NCI-H2107 (cell line): ENCODE data around the gene IQGAP1.
"Not testable (repeated sequence)": the region's sequence is repeated elsewhere in the genome, so short reads cannot be mapped to it uniquely, and the experiment has no call there.

Source experiments
- DNase-seq: peaks from one replicate; lab custom pipeline; 2025; lab: John Stamatoyannopoulos, UW

Gene IQGAP1

DNA sequence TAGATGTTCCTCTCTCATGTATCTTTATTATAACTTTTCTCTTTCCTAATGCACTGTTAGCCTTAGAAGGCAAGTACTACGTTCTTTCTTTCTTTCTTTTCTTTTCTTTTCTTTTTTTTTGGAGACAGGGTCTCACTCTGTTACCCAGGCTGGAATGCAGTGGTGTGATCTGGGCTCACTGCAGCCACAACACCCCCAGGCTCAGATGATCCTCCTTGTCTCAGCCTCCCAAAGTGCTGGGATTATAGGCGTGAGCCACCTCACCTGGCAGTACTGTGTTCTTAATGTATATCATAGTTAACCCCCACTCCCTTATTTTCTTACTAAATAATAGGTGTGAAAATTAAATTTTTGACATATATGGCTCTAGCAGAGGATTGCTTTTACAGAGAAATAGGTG, 23.1 kb downstream of the IQGAP1 start:
- DNase-seq: no peak

DNA sequence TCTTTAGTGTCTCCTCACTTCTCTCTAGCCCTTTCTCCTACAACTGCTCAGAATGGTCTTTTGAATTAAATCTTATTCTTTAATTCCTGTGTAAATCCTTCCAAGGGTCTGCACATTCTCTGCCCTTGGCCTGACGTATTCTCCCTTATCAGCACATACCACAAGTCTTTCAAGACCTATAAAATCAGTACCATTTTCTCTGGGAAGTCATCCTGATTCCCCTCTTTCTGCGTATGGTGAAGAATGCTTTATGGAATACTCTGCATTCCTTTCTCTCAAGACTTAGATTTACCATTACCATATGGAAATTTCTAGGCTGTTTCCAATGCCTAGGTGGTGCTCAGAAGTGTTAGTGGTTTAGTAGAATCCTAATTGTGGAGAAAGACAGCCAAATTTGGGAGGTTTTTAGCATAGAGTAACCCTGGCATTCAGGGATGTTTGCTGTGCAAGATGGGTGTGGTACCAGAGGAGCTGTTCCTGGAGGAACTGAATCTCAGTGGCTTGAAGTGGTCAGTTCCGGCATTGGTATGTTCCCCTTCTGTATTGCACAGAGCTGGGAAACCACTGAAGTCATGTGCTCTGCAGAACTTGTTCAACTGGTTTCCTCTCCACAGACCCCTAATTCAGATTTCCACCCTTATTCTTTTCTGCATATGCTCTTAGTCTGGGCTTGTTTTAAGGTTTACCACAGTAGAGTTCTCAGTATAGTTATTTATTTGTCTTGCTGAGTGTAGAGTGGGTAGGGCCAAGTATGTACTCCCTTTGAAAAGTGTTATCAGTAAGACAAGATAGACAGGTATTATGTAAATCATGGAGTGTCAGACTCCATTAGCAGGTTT, 24.5 kb downstream of the IQGAP1 start:
- DNase-seq: no peak

DNA sequence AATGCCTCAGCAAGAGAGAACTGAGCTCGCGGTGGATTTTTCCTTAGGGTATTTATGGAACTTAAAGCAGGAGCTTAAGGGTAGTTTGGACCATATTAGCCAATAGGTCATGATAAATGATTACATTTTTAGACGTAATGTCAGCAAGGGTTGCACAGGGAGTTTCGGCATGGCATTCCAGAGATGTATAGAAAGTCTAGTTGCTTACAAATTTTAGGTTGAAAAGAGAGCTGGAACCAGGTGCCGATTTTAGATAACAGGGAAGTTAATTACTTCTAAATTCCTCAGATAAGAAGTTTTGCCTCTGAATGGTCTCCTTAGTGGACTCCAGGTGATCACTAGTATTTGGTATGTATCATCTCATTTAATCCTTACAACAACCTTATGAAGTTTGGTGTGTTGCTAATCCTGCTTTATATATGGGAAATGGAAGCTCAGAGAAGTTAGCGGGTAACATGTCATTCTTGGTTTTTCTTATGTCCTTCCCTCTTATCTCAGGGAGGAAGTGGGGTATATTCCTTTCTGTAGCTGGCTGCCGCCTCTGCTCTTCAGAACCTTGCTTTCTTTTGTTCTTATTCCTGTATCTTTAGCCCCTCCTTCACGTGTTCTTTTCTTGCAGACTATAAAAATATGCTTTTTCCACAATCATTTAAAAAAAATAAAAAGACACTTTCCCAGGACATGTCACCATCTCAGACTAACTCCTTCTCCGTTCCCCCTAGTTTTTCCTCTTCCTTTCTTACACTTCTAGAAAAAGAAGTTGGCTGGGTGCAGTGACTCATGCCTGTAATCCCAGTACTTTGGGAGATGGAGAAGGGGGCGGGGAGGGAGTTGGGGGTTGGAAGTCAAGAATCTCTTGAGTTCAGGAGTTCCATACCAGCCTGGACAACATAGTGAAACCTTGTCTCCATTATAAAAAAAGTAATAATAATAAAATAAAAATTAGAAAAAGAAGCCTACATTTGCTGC, 25.7 kb downstream of the IQGAP1 start:
- DNase-seq: no peak

DNA sequence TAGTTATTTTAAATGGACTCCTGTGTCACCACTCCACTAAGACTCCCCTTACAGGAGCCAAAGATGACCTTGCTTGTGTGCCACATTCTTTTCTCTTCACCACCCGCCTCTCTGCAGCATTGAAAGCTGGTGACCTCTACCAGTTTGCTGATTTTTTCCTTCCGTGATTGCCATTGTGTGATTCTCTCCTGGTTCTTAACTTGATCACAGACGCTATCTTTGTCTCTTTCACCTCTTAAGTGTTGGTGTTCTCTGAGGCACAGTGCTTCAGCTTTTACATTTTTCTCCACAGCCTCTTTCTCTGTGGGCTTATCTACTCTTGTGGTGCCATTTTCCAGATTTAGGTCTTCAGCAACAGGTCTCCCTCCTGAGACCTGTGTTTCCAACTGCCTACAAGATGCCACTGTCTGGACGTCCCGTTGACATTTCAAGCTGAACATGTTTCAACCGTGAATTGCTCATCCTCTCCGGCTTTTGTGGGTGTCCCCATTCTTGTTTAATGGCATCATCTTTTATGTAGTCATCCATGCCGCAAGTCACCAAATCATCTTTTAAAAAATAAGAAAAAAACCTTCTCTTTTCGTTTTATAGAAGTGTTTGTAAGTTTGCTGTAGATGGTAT, 26.5 kb downstream of the IQGAP1 start:
- no peak for DNase-seq

DNA sequence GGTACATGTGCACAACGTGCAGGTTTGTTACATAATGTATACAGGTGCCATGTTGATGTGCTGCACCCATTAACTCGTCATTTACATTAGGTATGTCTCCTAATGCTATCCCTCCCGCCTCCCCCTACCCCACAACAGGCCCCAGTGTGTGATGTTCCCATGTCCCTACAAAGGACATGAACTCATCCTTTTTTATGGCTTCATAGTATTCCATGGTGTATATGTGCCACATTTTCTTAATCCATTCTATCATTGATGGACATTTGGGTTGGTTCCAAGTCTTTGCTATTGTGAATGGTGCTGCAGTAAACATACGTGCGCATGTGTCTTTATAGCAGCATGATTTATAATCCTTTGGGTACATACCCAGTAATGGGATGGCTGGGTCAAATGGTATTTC, 28.0 kb downstream of the IQGAP1 start:
- DNase-seq: not testable (repeated sequence)

DNA sequence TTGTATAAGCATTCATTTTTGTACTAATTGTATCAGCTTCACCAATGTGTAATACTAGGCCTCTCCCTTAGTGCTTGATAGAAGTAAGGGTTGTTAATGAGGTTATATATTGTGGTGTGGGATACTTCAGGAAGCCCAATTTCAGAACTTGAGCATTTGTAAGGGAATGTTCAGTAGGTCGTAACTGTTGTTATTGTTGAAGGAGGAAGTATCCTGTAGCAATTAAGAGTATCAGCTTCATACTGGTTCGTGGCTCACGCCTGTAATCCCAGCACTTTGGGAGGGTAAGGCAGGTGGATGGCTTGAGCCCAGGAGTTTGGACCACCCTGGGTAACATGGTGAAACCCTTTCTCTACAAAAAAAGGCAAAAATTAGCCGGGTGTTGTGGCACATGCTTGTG, 30.6 kb downstream of the IQGAP1 start:
- no peak for DNase-seq

DNA sequence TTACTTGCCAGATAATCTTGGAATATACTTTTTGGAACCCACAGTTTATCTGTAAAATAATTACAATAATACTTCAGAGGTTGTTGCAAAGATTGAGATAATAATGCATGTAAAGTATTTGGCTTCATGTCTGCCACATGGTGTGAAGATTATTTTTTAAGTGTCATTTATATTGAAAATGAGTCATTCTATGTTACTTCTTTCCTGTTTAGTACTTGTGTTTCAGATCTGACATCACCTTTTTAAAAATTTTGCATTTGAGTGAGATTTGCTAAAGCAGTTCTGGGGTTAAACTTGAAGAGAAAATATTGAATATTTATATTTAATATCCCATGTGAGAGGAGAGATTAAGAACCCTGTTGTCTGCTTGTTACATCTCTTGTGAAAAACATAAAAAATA, 31.2 kb downstream of the IQGAP1 start:
- DNase-seq: no peak

DNA sequence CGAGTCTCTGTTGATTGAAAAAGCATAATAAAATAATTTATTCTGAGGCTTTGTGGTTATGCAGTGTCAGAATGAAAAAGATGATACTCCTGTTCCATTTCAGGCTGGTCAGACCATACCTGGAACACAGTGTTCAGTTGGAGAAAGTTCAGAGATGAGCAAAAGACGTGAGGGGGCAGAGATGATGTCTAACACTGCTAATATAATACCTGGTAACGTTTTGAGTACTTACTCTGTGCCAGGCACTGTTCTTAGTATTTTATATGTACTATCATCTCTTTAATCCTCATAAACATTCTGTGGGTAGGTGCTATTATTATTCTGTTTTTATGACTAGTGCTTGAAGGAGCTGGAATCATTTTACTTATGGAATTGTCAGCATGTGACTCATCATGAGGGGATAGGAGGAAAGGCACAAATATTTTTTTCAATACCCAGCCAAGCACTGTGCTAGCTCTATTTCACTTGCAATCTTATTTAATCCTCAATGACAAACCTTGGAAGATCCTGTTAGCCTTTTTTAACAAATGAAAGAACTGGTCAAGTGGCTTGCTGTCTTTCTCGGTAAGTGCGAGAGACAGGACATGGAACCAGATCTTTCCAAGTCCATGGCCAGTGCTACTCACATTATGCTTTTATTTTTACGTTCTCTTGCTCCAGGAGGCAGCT, 31.8 kb downstream of the IQGAP1 start:
- no peak for DNase-seq

DNA sequence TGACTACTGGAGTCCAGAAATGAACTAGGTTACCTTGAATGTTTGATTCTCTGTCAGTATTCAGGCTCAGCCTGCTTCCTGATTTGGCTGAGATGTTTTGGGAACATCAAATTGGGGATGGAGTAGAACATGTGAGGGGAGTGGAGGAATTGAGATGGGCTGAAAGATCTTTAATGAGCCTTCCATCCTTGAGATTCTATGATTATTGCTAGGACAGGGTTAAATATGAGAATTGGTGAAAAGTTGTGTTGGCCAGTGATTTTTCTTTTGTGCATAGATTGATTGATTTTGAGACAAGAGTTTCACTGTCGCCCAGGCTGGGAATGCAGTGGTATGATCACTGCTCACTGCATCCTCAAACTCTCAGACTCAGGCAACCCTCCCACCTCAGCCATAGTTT, 32.4 kb downstream of the IQGAP1 start:
- DNase-seq: no peak

DNA sequence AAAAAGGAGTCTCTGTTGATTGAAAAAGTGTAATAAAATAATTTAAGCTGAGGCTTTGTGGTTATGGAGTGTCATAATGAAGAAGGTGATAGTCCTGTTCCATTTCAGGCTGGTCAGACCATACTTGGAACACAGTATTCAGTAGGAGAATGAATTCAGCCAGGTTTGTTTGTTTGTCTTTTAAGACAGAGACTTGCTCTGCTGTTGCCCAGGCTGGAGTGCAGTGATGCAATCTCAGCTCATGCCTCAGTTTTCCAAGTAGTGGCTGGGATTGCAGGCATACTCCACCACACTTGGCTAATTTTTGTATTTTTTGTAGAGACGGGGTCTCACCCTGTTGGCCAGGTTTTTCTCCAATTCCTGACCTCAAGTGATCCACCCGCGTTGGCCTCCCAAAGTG, 33.5 kb downstream of the IQGAP1 start:
- DNase-seq: no peak

DNA sequence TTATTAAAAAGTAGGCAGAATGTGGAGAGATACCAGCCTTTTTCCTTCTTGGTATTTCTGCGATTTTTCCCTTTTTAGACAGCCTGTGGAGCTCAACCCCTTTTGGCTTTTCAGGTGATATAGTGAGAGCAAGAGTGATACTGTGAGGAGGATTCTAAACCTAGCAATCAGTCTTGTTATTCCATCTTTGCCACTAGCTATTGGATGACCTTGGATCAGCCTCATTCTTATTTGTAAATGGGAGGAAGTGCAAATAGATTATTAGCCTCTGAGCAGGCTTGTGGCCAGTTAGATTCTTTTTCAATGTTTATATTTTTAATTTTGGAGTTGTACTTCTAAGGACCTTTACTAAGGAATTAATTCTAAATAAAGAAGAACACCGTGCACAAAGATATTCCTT, 34.0 kb downstream of the IQGAP1 start:
- DNase-seq: no peak

DNA sequence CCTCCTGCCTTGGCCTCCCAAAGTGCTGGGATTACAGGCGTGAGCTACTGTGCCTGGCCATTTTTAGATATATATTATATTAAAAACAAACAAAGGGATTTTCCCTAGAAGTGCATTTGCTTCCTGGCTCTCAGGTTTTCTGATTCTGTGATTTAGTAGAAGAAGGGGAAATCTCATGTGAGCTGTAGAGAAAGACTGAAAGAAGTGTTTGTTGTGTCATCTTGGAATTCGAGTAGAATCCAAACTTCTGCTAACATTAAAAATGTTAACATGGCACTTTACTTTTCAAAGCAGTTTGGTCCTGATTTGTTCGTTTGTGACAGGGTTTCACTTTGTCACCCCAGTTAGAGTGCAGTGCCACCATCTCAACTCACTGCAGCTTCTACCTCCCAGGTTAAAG, 34.9 kb downstream of the IQGAP1 start:
- DNase-seq: no peak

DNA sequence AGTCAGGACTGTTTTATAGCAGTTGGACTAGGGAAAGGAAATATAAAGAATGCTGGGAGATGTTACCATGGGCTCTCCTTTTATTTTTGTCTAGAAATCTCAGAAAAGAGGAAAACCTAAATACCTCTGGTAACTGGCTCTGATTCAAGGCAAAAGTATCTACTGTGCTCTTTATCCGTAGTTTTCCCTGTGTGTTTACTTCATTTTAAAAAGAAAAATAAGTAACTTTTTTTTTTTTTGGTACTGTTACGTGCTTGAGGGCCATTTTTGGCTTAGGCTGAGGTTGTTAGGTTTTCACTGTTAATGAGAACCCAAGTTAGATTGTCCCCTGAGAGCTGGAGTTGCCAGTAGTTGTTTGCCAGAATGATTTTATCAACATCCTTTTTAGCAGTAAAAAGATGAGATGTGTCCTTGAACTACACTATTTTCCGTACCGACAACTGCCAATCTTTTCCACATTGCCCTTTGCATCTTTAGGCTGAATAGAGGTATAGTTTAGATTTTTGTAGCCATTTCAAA, 35.8 kb downstream of the IQGAP1 start:
- DNase-seq: no peak

DNA sequence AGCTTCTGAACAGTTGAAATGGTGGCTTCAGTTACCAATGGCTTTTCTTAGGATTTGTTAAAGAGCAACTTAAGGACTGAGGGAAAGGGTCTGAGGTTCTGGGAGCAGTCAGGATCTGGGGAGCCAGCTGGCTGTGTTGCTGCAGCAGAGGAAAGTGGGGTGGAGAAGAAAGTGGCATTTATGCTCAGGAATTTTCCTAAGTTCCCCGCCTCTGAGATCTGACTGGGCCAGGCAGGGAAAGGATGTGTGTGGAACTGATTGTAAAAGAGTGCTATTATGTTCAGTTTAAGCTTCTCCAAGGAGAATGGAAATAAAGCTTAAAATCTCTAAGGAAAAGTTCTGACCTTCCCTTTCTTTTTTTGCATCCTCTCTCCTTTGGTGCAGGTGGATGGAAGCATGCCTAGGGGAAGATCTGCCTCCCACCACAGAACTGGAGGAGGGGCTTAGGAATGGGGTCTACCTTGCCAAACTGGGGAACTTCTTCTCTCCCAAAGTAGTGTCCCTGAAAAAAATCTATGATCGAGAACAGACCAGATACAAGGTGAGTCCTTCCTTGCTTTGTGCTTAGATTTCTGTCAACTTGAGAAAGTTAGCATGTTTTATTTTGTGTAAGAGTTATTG, 37.8 kb downstream of the IQGAP1 start:
- no peak for DNase-seq

DNA sequence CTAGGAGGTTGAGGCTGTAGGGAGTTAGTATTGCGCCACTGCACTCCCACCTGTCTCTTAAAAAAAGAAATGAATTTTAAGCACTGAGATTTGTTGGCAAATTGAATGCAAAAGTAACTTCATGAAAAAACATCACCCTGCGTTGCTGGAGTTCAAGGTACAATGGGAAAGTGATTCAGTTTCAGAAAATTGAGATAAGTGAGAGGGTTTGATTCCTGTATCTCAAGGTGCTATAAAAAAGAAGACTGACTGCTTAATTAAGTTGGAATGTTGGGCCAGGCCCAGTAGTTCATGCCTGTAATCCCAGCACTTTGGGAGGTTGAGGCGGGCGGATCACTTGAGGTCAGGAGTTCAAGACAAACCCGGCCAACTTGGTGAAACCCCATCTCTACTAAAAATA, 39.1 kb downstream of the IQGAP1 start:
- no peak for DNase-seq

DNA sequence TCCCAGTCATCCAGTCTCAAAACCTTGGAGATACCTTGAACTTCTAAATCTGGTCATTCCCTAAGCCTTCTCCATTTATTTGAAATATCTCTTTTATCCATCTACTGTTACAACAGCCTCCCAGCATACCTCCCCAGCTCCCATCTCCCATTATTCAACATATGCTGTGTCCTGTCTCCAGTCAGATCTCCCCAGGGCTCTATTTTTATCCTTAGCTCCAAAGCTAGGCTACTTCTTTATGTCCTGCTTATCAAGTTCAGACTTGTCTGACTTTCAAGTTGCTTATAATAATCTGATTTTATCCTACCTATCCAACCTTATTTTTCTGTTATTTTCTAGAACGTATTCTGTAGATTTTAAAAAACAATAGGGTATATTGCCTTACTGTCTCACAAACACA, 44.2 kb downstream of the IQGAP1 start:
- DNase-seq: no peak

DNA sequence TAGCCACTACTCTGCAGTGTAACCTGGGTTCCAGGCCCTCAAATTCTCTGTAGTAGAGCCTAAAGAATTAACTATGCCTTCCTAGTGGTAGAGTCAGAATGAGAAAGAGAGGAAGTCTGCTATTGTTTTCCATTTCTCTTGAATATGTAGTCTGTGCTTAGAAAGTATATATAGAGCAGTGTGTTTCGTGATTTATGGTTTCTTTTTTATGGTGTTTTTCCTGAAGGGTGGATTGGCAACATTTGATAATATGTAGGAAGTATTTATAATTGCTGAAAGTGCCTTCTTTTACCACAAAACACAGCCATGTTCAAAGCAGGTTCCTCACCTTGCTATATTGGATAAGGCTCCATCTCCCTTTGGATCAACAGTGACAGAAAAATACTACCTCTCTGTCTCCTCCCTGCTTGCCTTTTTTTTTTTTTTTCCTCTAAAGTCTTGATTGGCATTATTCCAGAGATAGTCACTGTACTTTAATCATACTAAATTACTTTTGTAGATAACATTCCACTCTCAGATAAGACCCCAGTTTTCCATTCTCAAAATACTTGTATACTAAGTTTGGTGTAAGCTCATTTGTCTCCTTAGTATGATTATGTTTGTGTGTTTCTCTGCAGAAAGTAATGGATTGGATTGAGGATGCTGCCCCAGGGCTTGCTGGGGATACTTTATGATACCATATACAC, 47.8 kb downstream of the IQGAP1 start:
- DNase-seq: no peak

DNA sequence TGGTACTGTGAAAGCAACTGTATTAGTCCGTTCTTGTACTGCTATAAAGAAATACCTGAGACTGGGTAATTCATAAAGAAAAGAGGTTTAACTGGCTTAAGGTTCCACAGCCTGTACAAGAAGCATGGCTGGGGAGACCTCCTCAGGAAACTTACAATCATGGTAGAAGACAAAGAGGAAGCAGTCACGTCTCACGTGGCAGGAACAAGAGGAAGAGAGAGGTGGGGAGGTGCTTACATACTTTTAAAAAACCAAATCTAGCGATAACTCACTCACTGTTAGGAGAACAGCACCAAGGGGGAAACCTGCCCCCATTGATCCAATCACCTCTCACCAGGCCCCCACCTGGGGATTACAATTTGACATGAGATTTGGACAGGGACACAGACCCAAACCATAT, 48.9 kb downstream of the IQGAP1 start:
- no peak for DNase-seq

DNA sequence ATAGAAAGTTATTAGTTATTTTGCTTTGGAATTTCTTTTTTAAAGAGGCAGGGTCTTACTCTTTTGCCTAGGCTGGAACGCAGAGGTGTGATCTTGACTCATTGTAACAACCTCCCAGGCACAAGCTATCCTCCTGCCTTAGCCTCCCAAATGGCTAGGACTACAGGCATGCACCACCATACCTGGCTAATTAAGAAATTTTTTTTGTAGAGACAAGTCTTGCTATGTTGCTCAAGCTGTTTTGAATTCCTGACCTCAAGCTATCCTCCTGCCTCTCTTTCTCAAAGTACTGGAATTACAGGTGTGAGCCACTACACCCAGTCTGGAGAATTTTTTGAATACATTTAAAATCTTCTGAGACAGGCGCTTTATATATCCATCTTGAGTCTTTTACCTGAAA, 49.5 kb downstream of the IQGAP1 start:
- no peak for DNase-seq

DNA sequence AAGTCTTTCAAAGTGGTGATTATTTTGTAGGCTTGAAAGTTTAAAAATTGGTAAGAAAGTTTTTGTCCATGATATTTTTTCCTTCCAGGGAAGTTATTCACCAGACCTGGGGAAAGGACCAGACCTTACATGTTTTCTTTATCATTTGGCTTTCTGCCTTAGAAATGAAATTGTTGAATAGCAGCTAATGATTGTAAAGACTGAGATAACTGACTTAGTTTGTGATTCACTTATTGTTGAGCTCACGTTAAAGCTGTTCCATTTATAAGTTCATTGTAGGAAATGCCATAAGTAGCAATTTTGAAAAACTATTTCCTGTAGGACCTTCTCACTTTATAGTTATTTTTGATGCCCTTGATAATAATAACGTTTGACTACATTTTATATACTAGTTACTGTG, 51.9 kb downstream of the IQGAP1 start:
- no peak for DNase-seq

DNA sequence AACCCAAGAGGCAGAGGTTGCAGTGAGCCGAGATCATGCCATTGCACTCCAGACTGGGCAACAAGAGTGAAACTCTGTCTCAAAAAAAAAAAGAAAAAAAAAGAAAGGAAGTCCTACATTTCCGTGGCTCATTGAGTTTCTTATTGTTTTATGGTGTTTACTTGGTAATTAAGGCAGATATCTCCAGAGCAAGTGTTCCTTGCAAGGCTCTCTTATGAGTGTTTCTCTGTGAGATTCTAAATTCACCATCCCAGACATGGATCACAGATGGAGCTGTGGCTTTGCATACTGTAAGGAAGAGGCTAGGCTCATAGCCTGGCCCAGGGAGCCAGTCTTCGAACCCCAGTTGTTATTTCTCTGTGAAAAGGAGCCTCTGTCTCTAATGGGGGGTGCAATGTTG, 53.0 kb downstream of the IQGAP1 start:
- no peak for DNase-seq
